K562 (cell line): ENCODE data around the gene KLK14. TPM values are rescaled to one million over a fixed set of nuclear protein-coding genes. Genes with fewer than 3 reads are reported as not detected.

Source experiments
- E2F1 ChIP-seq: sonication (generic); formaldehyde crosslinking; IDR thresholded peaks from 2 replicates; pipeline ENCODE4 v1.8.1; 2023; ENCODE audit warnings: mild to moderate bottlenecking, missing genetic modification reagents, moderate library complexity
- E2F3 ChIP-seq: fragments of 250-450 bp; sonication (Bioruptor Pico); IDR thresholded peaks from 2 replicates; pipeline ENCODE4 v1.4.0; 2020; ENCODE audit warnings: mild to moderate bottlenecking
- ELK3 ChIP-seq: fragments of 450-650 bp; formaldehyde crosslinking; IDR thresholded peaks from 2 replicates; pipeline ENCODE4 v1.4.0; 2020; ENCODE audit warnings: mild to moderate bottlenecking
- HSF4 ChIP-seq: fragments of 250-450 bp; sonication (Bioruptor Pico); IDR thresholded peaks from 2 replicates; pipeline ENCODE4 v2.1.2; 2022; ENCODE audit warnings: mild to moderate bottlenecking, moderate library complexity, borderline replicate concordance
- NR0B1 ChIP-seq: fragments of 450-650 bp; IDR thresholded peaks from one replicate; pipeline ENCODE4 v1.6.1; 2018; ENCODE audit warnings: mild to moderate bottlenecking, moderate library complexity; ENCODE audit not compliant: partially characterized antibody
- SMARCE1 ChIP-seq: fragments of 450-650 bp; IDR thresholded peaks from 2 replicates; pipeline ENCODE4 v1.7.1; 2016; ENCODE audit warnings: mild to moderate bottlenecking
- TCF15 ChIP-seq: fragments of 250-450 bp; sonication (Bioruptor Pico); IDR thresholded peaks from 2 replicates; pipeline ENCODE4 v1.8.0; 2022; ENCODE audit warnings: moderate library complexity, mild to moderate bottlenecking, inconsistent platforms
- ZBTB40 ChIP-seq, 2 experiments: fragments of 450-650 bp in 1 of 2; sonication (generic) in 1 of 2; formaldehyde crosslinking in 1 of 2; IDR thresholded peaks; 2 replicates each; pipeline versions ENCODE4 v1.7.1 to v1.9.0; 2016 to 2022; ENCODE audit warnings: inconsistent platforms in 1 of 2, mild to moderate bottlenecking in 1 of 2, missing genetic modification reagents in 1 of 2
- polyA plus RNA-seq, 8 experiments: library from polyadenylated mRNA; depleted of rRNA in 4 of 8; stranded (reverse) in 5 of 8; unstranded in 3 of 8; fragments of >200 nt; fragmentation: Nextera tagmentation in 2 of 8; fragmentation: Illumina TruSeq in 1 of 8; extraction: Ambion mirVana in 2 of 8; extraction: Trizol in 1 of 8; gene quantifications; 2 replicates each; pipeline versions ENCODE4 v1.2.1 to v1.2.3, GENCODE V29; 2011 to 2014; ENCODE audit warnings: inconsistent platforms in 1 of 8, missing spikeins in 1 of 8
- total RNA-seq, 7 experiments: library from RNA; depleted of rRNA in 6 of 7; stranded (reverse); fragments of >200 nt in 6 of 7; fragmentation: Illumina TruSeq in 2 of 7; extraction: Trizol in 2 of 7; gene quantifications; 2 replicates each; pipeline versions ENCODE4 v1.2.1 to v1.2.3, GENCODE V29; 2011 to 2021; ENCODE audit warnings: low replicate concordance in 1 of 7

Gene KLK14
- total and polyA plus RNA-seq, 9 of the 15 experiments (the other 6 are each of a cell fraction or from before 2014, with no cell fraction given) = not detected

- TF ChIP-seq TCF15 (CRISPR knock-in tag) (no peak), E2F1 (CRISPR knock-in tag) (no peak), ZBTB40 (IDR thresholded peaks at IDR 0.05) (no peak), ZBTB40 (CRISPR knock-in tag; IDR thresholded peaks at IDR 0.05) (no peak), ELK3 (CRISPR knock-in tag) (no peak), NR0B1 (no peak), HSF4 (CRISPR knock-in tag) (no peak), SMARCE1 (peak; percentile 23; the same call in 1 of the 2 replicates), E2F3 (CRISPR knock-in tag) (no peak)
Observed at GRCh38 chr19:51107406-51108065, 24.8 kb upstream of the KLK14 start (continued).
